Measurements from ENCODE around the gene CGB2. TPM values are rescaled to one million over a fixed set of nuclear protein-coding genes. Genes with fewer than 3 reads are reported as not detected.

CGB2 gene
- total RNA-seq, 6 donors from 2014 or later, result not detected

DNA sequence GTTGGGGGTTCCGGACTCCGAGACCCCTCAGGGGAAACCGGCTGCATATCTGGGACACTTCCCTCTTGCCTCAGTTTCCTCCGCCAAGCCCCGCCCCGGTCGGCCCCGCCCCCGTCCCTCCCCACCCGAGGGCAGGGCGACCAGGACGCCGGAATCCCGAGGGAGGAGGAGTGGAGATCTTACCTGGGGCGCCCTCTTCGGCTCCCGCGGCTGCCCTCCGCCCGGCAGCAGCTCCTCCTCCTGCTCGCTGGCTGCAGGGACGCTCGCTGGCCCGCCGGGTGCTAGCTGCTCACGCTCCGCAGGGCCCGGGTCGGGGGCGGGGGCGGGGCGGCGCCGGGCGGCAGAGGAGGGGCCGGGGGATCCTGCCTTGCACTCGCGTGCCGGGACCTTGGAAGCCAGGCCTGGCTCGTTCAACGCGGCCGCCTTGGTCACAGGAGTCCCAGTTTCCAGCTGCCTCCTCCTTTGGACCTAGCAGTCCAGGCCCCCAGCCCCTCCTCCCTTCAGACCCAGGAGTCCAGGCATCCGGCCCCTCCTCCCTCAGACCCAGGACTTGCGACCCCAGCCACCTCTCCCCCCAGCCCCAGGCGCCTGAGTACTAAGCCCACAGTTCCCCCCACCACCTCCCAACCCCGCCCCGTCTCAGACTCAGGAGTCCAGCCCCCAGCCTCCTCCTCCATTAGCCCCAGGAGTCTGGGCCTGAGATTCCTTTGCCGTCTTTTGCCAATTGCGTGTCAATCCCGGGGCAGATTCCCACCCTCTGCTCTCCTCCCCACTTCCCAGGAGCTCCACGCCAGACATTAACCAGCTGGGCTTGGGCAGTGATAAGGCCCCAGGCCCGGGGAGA, 33.3 kb downstream of the CGB2 start, which contains the start of gene NTF4:
Gene NTF4, minus strand, starts transcription at position 51 of the 844 bp plus-strand sequence. CDS start 2,821 bp downstream, outside the sequence.
- peak; percentile 19 to 44 for ATAC-seq (ENCODE audit: low FRiP score in 2 of 2)
- H3K9me3 ChIP-seq, result no peaks in the 10 kb centered on the region
- WGBS, 2 donors, result 9 to 13% methylated on average over 22 to 30 of the region's 53 CpGs
- no peaks in the 10 kb centered on the region for H3K36me3 ChIP-seq
- peak within 1 kb of the TSS; percentile 1 to 29 (median 10) for H3K27ac ChIP-seq
- peaks cover 7 to 10% (median 8%) of the 10 kb centered on the region in 4 donors for H3K4me1 ChIP-seq
- TF ChIP-seq POLR2A (IDR thresholded peaks at IDR 0.05) (no peak), EP300 (IDR thresholded peaks at IDR 0.05) (no peak), POLR2AphosphoS5 (IDR thresholded peaks at IDR 0.05) (no peak)
- TF ChIP-seq, protein P1, sequence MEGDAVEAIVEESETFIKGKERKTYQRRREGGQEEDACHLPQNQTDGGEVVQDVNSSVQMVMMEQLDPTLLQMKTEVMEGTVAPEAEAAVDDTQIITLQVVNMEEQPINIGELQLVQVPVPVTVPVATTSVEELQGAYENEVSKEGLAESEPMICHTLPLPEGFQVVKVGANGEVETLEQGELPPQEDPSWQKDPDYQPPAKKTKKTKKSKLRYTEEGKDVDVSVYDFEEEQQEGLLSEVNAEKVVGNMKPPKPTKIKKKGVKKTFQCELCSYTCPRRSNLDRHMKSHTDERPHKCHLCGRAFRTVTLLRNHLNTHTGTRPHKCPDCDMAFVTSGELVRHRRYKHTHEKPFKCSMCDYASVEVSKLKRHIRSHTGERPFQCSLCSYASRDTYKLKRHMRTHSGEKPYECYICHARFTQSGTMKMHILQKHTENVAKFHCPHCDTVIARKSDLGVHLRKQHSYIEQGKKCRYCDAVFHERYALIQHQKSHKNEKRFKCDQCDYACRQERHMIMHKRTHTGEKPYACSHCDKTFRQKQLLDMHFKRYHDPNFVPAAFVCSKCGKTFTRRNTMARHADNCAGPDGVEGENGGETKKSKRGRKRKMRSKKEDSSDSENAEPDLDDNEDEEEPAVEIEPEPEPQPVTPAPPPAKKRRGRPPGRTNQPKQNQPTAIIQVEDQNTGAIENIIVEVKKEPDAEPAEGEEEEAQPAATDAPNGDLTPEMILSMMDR (IDR thresholded peaks at IDR 0.05), result no peak
- peak; percentile 50 to 88 for DNase-seq
- peaks cover 3 to 23% (median 9%) of the 10 kb centered on the region in 4 donors for H3K27me3 ChIP-seq
- H3K4me3 ChIP-seq, result peak within 1 kb of the TSS in 3 of 4 donors; percentile 26 to 36 (median 33)

DNA sequence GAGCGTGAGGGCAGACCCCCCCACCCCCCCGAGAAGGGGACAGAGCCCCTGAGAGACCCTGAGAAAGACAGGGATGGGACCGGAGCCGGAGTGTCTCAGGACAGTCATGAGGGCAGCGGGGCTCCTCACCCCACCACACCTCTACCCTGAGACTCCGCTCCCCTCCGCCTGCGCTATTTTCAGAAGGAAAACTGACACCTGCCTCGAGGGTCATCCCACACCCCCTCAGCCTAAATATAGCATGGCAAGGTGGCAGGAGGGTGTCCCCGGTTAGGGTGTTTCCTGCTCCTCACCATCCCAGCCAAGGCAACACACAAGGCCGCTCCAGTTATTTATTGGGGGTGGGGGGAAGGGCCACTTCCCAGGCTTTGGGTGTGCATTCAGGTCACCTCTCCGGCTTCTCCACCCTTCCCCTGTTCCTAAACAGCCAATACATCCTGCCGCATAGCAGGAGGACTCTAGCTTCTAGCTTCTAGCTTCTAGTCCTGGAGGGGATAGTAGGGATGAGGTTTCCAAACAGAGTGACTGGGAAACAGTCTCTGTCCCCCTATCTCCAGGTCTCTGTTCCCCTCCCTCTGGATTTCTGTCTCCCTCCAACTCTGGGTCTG, 34.3 kb downstream of the CGB2 start:
- H3K9me3 ChIP-seq, result no peaks in the 10 kb centered on the region
- no peak overlapping the region for H3K27ac ChIP-seq
- no peak overlapping the region for H3K4me3 ChIP-seq
- TF ChIP-seq POLR2A (IDR thresholded peaks at IDR 0.05), result no peak
- TF ChIP-seq, protein P1 (IDR thresholded peaks at IDR 0.05), result no peak
- no peak for TF ChIP-seq EP300 (IDR thresholded peaks at IDR 0.05)
- TF ChIP-seq POLR2AphosphoS5 (IDR thresholded peaks at IDR 0.05), result no peak
- peaks cover 3 to 24% (median 9%) of the 10 kb centered on the region in 4 donors for H3K27me3 ChIP-seq
- H3K4me1 ChIP-seq, result peaks cover 7 to 10% (median 8%) of the 10 kb centered on the region in 4 donors
- DNase-seq (no peak), ATAC-seq (ENCODE audit: low FRiP score in 2 of 2) (no peak)
- WGBS, 2 donors, result 55 to 57% methylated on average over 11 to 12 of the region's 13 CpGs
- H3K36me3 ChIP-seq, result no peaks in the 10 kb centered on the region

DNA sequence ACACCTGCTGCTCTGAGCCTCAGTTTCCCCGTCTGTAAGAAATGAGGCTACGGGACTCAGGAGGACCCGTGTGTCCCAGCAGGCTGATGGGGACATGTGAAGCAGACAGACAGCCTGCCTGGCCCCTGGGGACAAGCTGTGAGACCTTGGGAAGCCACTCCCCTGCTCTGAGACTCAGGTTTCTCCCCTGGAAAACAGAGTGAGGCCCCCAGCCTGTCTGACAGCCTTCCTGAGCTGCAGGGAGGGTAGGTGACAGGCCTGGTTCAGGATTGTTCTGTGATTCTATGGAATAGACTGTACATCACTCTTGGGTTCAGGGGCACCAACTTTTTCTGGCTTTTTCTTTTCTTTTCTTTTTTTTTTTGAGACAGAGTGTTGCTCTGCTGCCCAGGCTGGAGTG, 35.9 kb downstream of the CGB2 start:
- ATAC-seq (ENCODE audit: low FRiP score in 2 of 2), result no peak
- 50 to 64% methylated on average over 1 to 3 of the region's 3 CpGs for WGBS, 2 donors
- no peak for DNase-seq
- Histone ChIP-seq H3K4me1 (peaks cover 7 to 21% (median 11%) of the 10 kb centered on the region in 4 donors), H3K4me3 (no peak overlapping the region), H3K9me3 (no peaks in the 10 kb centered on the region), H3K27ac (no peak overlapping the region), H3K27me3 (peaks cover 3 to 36% (median 15%) of the 10 kb centered on the region in 4 donors), H3K36me3 (no peaks in the 10 kb centered on the region)
- TF ChIP-seq POLR2A (IDR thresholded peaks at IDR 0.05) (no peak), POLR2AphosphoS5 (IDR thresholded peaks at IDR 0.05) (no peak), EP300 (IDR thresholded peaks at IDR 0.05) (no peak)
- TF ChIP-seq, protein P1 (IDR thresholded peaks at IDR 0.05), result no peak

DNA sequence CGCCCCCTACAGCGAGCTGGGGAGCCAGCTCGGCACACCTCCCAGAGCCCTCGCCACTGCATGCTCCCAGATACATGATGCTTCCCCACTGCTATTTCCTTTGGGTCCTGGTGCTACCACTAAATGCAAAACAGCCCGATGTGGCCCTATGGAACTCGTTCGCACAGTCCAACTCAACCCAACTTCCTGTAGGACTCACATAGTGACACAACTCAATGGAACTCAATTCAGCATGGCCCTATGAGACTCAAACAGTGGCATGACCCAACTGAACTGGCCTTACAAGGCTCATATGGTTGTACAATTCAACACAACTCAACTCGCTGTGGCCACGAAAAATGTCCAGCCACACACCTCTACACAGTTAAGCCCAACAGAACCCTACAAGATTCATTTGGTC, 37.3 kb downstream of the CGB2 start:
- no peaks in the 10 kb centered on the region for H3K9me3 ChIP-seq
- peaks cover 7 to 23% (median 11%) of the 10 kb centered on the region in 4 donors for H3K4me1 ChIP-seq
- ATAC-seq (ENCODE audit: low FRiP score in 2 of 2) (no peak), DNase-seq (no peak)
- no peaks in the 10 kb centered on the region for H3K36me3 ChIP-seq
- H3K4me3 ChIP-seq, result no peak overlapping the region
- 96 to 98% methylated on average over 5 to 9 of the region's 9 CpGs for WGBS, 2 donors
- no peak for TF ChIP-seq POLR2AphosphoS5 (IDR thresholded peaks at IDR 0.05)
- TF ChIP-seq EP300 (IDR thresholded peaks at IDR 0.05), result no peak
- TF ChIP-seq, protein P1 (IDR thresholded peaks at IDR 0.05), result no peak
- H3K27ac ChIP-seq, result no peak overlapping the region
- H3K27me3 ChIP-seq, result peaks cover 3 to 43% (median 22%) of the 10 kb centered on the region in 4 donors

Measured in upper lobe of left lung (tissue), 6 donors.